ENCODE measurements around the gene CPTP. TPM values are rescaled to one million over a fixed set of nuclear protein-coding genes. Genes with fewer than 3 reads are reported as not detected.
A peak's percentile ranks its signal among the peaks of the same experiment; 100 is the strongest.

CPTP gene
- total RNA-seq, 1 experiment from 2014 or later = 29.4 TPM

DNA sequence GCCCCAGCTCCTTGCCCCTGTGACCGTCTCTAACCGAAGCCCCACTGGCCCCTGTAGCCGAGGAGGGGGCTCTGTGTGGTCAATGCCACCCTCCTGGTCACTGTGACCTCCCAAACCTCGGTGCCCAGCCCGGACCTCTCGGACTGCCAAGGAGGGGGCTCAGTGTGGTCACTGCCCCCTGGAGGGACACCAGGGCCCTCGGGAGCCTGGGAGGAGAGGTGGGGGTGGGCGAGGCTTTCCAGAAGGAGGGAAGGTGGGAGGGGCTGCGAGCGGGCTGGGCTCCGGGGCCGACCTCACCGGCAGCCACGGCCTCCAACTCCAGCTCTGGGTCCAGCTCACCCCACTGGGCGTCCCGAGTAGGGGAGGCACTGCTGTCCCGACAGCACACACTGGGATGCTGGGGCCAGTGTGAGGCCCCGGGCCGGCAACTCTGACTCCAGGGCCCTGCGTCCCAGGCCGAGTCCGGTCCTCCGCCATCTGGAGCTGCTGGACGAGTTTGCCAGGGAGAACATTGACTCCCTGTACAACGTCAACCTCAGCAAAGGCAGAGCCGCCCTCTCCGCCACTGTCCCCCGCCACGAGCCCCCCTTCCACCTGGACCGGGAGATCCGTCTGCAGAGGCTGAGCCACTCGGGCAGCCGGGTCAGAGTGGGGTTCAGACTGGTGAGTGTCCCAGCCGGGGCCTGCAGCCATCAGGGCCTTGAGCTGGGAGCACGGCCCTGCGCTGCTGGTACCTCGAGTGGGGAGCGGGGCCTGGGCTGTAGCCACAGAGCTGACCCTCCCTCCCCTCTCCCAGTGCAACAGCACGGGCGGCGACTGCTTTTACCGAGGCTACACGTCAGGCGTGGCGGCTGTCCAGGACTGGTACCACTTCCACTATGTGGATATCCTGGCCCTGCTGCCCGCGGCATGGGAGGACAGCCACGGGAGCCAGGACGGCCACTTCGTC, 38.0 kb upstream of the CPTP start:
- DNase-seq (ENCODE audit: low read depth in 1 of 2, low spot score in 2 of 2) = no peak
- peaks cover 33% of the 10 kb centered on the region for H3K9me3 ChIP-seq (replicated peaks)
- H3K4me1 ChIP-seq (replicated peaks) = peaks cover 24% of the 10 kb centered on the region
- H3K27ac ChIP-seq = no peak overlapping the region
- no peaks in the 10 kb centered on the region; the same call in 1 of the 2 replicates for H3K36me3 ChIP-seq
- H3K27me3 ChIP-seq (replicated peaks) = no peaks in the 10 kb centered on the region
- H3K4me3 ChIP-seq = no peak overlapping the region

DNA sequence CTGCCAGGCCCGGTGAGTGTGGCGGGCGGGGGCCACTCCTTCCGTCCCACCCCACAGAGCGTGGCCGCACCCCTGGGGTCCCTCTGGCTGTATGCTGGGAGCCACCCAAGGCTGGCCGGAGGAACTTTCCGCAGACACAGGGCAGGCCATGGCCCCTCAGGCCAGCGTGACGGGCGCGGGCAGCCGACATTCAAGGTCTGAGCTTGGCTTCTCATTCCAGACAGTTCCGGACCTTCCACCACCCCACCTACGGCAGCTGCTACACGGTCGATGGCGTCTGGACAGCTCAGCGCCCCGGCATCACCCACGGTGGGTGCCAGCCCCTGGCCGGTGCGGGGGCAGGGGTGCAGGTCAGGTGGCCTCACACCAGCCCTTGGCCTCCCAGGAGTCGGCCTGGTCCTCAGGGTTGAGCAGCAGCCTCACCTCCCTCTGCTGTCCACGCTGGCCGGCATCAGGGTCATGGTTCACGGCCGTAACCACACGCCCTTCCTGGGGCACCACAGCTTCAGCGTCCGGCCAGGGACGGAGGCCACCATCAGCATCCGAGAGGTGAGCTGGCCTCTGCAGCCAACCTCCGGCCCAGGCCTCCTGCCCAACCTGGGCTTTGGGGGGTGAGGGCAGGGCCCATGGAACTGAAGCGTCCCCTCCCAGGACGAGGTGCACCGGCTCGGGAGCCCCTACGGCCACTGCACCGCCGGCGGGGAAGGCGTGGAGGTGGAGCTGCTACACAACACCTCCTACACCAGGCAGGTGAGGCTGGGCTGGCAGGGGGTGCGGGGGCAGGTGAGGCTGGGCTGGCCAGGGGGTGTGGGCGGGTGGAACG, 37.1 kb upstream of the CPTP start:
- Histone ChIP-seq H3K9me3 (replicated peaks) (peaks cover 24% of the 10 kb centered on the region), H3K27me3 (replicated peaks) (no peaks in the 10 kb centered on the region), H3K36me3 (peaks cover 1% of the 10 kb centered on the region), H3K27ac (no peak overlapping the region), H3K4me1 (replicated peaks) (peaks cover 15% of the 10 kb centered on the region), H3K4me3 (no peak overlapping the region)
- DNase-seq (ENCODE audit: low read depth in 1 of 2, low spot score in 2 of 2) = no peak

DNA sequence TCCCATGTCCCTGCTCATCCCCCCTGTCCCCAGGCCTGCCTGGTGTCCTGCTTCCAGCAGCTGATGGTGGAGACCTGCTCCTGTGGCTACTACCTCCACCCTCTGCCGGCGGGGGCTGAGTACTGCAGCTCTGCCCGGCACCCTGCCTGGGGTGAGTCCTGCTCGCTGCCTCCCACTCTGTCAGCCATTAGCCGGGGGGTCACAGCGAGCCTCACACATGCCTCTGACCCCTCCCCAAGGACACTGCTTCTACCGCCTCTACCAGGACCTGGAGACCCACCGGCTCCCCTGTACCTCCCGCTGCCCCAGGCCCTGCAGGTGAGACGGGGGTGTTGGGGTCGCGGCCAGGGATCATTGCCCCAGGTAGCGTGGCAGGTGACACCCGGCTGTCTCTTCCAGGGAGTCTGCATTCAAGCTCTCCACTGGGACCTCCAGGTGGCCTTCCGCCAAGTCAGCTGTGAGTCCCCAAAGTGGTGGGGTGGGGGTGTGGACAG, 34.3 kb upstream of the CPTP start:
- Histone ChIP-seq H3K9me3 (replicated peaks) (peaks cover 9% of the 10 kb centered on the region), H3K36me3 (peaks cover 25% of the 10 kb centered on the region), H3K4me3 (no peak overlapping the region), H3K27ac (no peak overlapping the region), H3K27me3 (replicated peaks) (no peaks in the 10 kb centered on the region), H3K4me1 (replicated peaks) (peaks cover 9% of the 10 kb centered on the region)
- DNase-seq (ENCODE audit: low read depth in 1 of 2, low spot score in 2 of 2) = peak; percentile 33 to 82

- Histone ChIP-seq H3K27me3 (replicated peaks) (no peaks in the 10 kb centered on the region), H3K27ac (no peak overlapping the region), H3K9me3 (replicated peaks) (peaks cover 6% of the 10 kb centered on the region; the same call in 1 of the 2 replicates), H3K4me3 (no peak overlapping the region), H3K36me3 (peaks cover 33% of the 10 kb centered on the region), H3K4me1 (replicated peaks) (peaks cover 13% of the 10 kb centered on the region)
- DNase-seq (ENCODE audit: low read depth in 1 of 2, low spot score in 2 of 2) = no peak
Observed at GRCh38 chr1:1291023-1291528, 33.5 kb upstream of the CPTP start.

- Histone ChIP-seq H3K4me1 (replicated peaks) (peaks cover 13% of the 10 kb centered on the region), H3K9me3 (replicated peaks) (peaks cover 6% of the 10 kb centered on the region; the same call in 1 of the 2 replicates), H3K27me3 (replicated peaks) (no peaks in the 10 kb centered on the region), H3K4me3 (no peak overlapping the region), H3K36me3 (peaks cover 38% of the 10 kb centered on the region), H3K27ac (no peak overlapping the region)
- DNase-seq (ENCODE audit: low read depth in 1 of 2, low spot score in 2 of 2) = peak; percentile 51 to 77
Observed at GRCh38 chr1:1291548-1292441, 32.8 kb upstream of the CPTP start.

GRCh38 chr1:1292442-1292779, 32.2 kb upstream of the CPTP start:
- H3K27me3 ChIP-seq (replicated peaks) = no peaks in the 10 kb centered on the region
- H3K27ac ChIP-seq = no peak overlapping the region
- H3K36me3 ChIP-seq = peaks cover 39% of the 10 kb centered on the region
- peaks cover 3% of the 10 kb centered on the region; the same call in 1 of the 2 replicates for H3K9me3 ChIP-seq (replicated peaks)
- H3K4me1 ChIP-seq (replicated peaks) = peaks cover 13% of the 10 kb centered on the region
- H3K4me3 ChIP-seq = no peak overlapping the region
- no peak for DNase-seq (ENCODE audit: low read depth in 1 of 2, low spot score in 2 of 2)

GRCh38 chr1:1292851-1293250, 31.8 kb upstream of the CPTP start:
- no peak overlapping the region for H3K4me3 ChIP-seq
- H3K4me1 ChIP-seq (replicated peaks) = peaks cover 13% of the 10 kb centered on the region
- DNase-seq (ENCODE audit: low read depth in 1 of 2, low spot score in 2 of 2) = no peak
- no peaks in the 10 kb centered on the region for H3K27me3 ChIP-seq (replicated peaks)
- no peak overlapping the region for H3K27ac ChIP-seq
- H3K9me3 ChIP-seq (replicated peaks) = no peaks in the 10 kb centered on the region
- peaks cover 40% of the 10 kb centered on the region for H3K36me3 ChIP-seq

DNA sequence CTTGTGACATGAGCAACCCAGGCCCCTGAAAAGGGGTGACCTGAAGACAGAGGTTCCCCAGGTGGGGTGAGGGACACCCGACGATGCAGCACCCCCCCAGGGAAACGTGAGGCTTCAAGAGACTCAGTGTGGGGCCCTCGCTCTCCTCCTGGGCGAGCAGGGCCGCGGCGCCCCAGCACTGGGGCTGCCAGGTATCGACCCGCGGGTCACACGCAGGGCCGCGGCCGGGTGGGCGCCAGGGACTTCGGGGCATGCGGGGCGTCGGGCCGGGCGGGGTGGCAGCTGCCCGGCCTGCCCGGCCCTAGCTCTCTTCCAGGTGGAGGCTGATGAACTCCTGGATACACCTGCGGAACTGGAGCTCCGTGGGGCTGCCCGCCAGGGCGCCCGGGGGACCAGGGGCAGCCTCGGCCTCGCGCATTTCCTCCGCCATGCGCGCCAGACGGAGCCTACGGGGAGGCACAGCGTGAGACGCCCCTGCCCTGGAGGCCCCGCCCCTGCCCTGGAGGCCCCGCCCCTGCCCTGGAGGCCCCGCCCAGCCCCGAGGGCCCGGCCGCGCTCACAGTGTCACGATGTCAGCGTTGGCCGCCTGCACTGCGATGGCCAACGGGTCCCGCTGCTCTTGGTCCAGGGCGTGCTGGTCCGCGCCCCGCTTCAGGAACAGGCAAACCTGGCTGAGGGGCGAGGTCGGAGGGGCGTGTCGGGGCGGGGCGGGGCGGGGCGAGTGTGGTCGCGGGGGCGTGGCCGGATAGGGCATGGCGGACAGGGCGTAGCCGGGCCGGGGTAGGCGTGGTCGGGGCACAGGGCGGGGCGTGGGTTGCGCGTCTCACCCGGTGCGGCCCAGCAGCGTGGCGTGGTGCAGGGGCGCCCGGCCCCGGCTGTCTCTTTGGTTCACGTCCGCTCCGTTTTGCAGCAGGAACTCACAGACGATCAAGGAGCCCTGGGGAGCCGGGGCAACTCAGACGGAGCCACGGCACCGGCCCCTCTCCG, 31.0 kb upstream of the CPTP start:
- peaks cover 41% of the 10 kb centered on the region for H3K36me3 ChIP-seq
- H3K4me1 ChIP-seq (replicated peaks) = peaks cover 13% of the 10 kb centered on the region
- no peak for DNase-seq (ENCODE audit: low read depth in 1 of 2, low spot score in 2 of 2)

GRCh38 chr1:1294250-1294890, 30.2 kb upstream of the CPTP start:
- Histone ChIP-seq H3K4me1 (replicated peaks) (peaks cover 13% of the 10 kb centered on the region), H3K27me3 (replicated peaks) (no peaks in the 10 kb centered on the region), H3K4me3 (no peak overlapping the region), H3K36me3 (peaks cover 49% of the 10 kb centered on the region), H3K9me3 (replicated peaks) (no peaks in the 10 kb centered on the region), H3K27ac (no peak overlapping the region)
- DNase-seq (ENCODE audit: low read depth in 1 of 2, low spot score in 2 of 2) = no peak

More for the DNA sequence above, 31.0 kb upstream of the CPTP start:
- Histone ChIP-seq H3K27me3 (replicated peaks) (no peaks in the 10 kb centered on the region), H3K27ac (no peak overlapping the region), H3K9me3 (replicated peaks) (no peaks in the 10 kb centered on the region), H3K4me3 (no peak overlapping the region)

- H3K9me3 ChIP-seq (replicated peaks) = no peaks in the 10 kb centered on the region
- no peak overlapping the region for H3K27ac ChIP-seq
- H3K4me1 ChIP-seq (replicated peaks) = peaks cover 13% of the 10 kb centered on the region
- no peaks in the 10 kb centered on the region for H3K27me3 ChIP-seq (replicated peaks)
- H3K36me3 ChIP-seq = peaks cover 59% of the 10 kb centered on the region
- no peak for DNase-seq (ENCODE audit: low read depth in 1 of 2, low spot score in 2 of 2)
- H3K4me3 ChIP-seq = no peak overlapping the region
Observed at GRCh38 chr1:1295154-1295923, 29.3 kb upstream of the CPTP start.
